Measurements from ENCODE around the gene SMOC2. TPM values are rescaled to one million over a fixed set of nuclear protein-coding genes. Genes with fewer than 3 reads are reported as not detected.

SMOC2 gene
- total and polyA plus RNA-seq, 8 donors, result 7.1 to 18.8 (median 9.5) TPM

- DNase-seq (peak in 1 of 4 donors; percentile 20), ATAC-seq (no peak)
- Histone ChIP-seq H3K4me1 (no peaks in the 10 kb centered on the region), H3K27ac (no peak overlapping the region), H3K36me3 (no peaks in the 10 kb centered on the region), H3K9me3 (peaks cover 0 to 2% of the 10 kb centered on the region in 2 donors), H3K4me3 (no peak overlapping the region), H3K27me3 (peaks cover 0 to 51% of the 10 kb centered on the region in 2 donors)
- intact Hi-C loops (cut with DNase I), result no loop called here
- TF ChIP-seq CTCF (IDR thresholded peaks at IDR 0.05), result no peak
Measured at GRCh38 chr6:168715643-168716481, 274.9 kb downstream of the SMOC2 start.

DNA sequence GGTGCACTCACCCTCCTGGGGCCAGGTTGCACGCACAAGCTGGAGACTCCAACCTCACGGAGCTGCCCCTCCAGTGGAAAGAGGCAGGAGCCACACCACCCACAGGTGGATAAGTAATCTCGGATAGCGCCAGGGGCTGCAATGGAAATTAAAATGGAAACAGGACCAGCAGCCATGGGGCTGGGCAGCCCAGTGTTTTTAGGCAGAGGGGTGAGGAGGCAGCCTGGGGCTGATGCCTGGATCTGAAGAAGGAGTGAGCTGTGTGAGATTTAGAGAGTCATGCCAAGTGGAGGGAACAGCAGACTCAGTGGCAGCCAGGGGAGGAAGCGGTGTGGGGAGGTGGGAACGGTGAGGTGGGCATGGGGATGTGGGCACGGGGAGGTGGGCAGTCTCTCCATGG lies 275.6 kb downstream of the SMOC2 start:
- no peak for DNase-seq
- Histone ChIP-seq H3K4me1 (no peaks in the 10 kb centered on the region), H3K27ac (no peak overlapping the region), H3K27me3 (peaks cover 0 to 46% of the 10 kb centered on the region in 2 donors), H3K4me3 (no peak overlapping the region), H3K9me3 (peaks cover 0 to 2% of the 10 kb centered on the region in 2 donors), H3K36me3 (no peaks in the 10 kb centered on the region)
- ATAC-seq, result no peak
- intact Hi-C loops (cut with DNase I), result no loop called here
- TF ChIP-seq CTCF (IDR thresholded peaks at IDR 0.05), result no peak

DNA sequence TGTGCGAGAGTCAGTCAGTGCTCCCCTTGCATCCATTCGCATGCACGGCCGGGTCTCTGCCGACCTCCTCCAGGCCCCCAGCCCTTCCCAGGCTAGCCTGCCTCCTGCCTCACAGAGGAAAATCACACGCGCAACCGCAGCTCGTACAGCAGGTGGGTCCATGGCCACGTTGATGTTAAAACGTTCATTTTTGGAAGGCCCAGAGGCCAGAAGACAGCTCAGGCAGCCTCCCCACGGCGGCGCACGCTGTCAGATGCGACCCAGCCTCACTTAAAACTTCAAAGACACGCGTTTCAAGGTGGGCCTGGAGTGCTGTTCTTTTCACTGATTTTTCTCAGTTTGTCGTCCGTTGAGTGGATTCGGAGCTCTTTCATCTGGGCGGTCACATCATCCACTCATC lies 276.5 kb downstream of the SMOC2 start:
- TF ChIP-seq CTCF (IDR thresholded peaks at IDR 0.05), result no peak
- H3K4me3 ChIP-seq, result no peak overlapping the region
- H3K4me1 ChIP-seq, result no peaks in the 10 kb centered on the region
- H3K9me3 ChIP-seq, result peaks cover 0 to 2% of the 10 kb centered on the region in 2 donors
- peaks cover 0 to 42% of the 10 kb centered on the region in 2 donors for H3K27me3 ChIP-seq
- no peak overlapping the region for H3K27ac ChIP-seq
- intact Hi-C loops (cut with DNase I), result no loop called here
- no peaks in the 10 kb centered on the region for H3K36me3 ChIP-seq
- ATAC-seq (no peak), DNase-seq (peak in 1 of 4 donors; percentile 21)

Other genes with a start within 250 kb of the SMOC2 start
- 1 to 10 TPM; 1.4 to 1.6 TPM for gene DACT2, start 121.4 kb upstream of the SMOC2 start, total RNA-seq
- 10 to 100 TPM; 31.6 to 50.1 (median 41.7) TPM for gene DACT2, start 121.4 kb upstream of the SMOC2 start, polyA plus RNA-seq (ENCODE audit: insufficient read length in 6 of 6)